Measurements from ENCODE around the gene NKAIN2. TPM values are rescaled to one million over a fixed set of nuclear protein-coding genes. Genes with fewer than 3 reads are reported as not detected.

NKAIN2 gene
- total RNA-seq, 1 experiment from 2014 or later = 2.2 TPM

GRCh38 chr6:124438546-124439065, 634.9 kb downstream of the NKAIN2 start:
- Histone ChIP-seq H3K27me3 (replicated peaks; ENCODE audit: insufficient read depth, low read depth, low read length, poor library complexity) (no peaks in the 10 kb centered on the region), H3K27ac (ENCODE audit: low read depth, low read length, poor library complexity, severe bottlenecking) (no peak overlapping the region), H3K4me1 (ENCODE audit: insufficient read depth, low read length, poor library complexity, severe bottlenecking) (no peaks in the 10 kb centered on the region), H3K4me3 (ENCODE audit: low read depth, low read length, poor library complexity, severe bottlenecking) (no peak overlapping the region), H3K36me3 (ENCODE audit: insufficient read depth, low read length, poor library complexity, severe bottlenecking) (no peaks in the 10 kb centered on the region), H3K9me3 (ENCODE audit: low read depth, low read length, poor library complexity, severe bottlenecking) (no peaks in the 10 kb centered on the region)
- ChIA-PET CTCF (no interaction called here), POLR2A (ENCODE audit: low non-redundant PET) (no interaction called here)
- no TSS peak for BruUV-seq (replicated peaks)
- TF ChIP-seq EZH2 (IDR thresholded peaks at IDR 0.05; ENCODE audit: borderline replicate concordance, low read depth, low read length, poor library complexity, severe bottlenecking) = no peak
- TF ChIP-seq, protein P1, sequence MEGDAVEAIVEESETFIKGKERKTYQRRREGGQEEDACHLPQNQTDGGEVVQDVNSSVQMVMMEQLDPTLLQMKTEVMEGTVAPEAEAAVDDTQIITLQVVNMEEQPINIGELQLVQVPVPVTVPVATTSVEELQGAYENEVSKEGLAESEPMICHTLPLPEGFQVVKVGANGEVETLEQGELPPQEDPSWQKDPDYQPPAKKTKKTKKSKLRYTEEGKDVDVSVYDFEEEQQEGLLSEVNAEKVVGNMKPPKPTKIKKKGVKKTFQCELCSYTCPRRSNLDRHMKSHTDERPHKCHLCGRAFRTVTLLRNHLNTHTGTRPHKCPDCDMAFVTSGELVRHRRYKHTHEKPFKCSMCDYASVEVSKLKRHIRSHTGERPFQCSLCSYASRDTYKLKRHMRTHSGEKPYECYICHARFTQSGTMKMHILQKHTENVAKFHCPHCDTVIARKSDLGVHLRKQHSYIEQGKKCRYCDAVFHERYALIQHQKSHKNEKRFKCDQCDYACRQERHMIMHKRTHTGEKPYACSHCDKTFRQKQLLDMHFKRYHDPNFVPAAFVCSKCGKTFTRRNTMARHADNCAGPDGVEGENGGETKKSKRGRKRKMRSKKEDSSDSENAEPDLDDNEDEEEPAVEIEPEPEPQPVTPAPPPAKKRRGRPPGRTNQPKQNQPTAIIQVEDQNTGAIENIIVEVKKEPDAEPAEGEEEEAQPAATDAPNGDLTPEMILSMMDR (conservative IDR thresholded peaks at IDR 0.05; ENCODE audit: low read depth, low read length) = no peak
- DNase-seq (ENCODE audit: low spot score) = no peak
- intact Hi-C loops (cut with micrococcal nuclease; ENCODE audit: unreplicated experiment) = no loop called here

DNA sequence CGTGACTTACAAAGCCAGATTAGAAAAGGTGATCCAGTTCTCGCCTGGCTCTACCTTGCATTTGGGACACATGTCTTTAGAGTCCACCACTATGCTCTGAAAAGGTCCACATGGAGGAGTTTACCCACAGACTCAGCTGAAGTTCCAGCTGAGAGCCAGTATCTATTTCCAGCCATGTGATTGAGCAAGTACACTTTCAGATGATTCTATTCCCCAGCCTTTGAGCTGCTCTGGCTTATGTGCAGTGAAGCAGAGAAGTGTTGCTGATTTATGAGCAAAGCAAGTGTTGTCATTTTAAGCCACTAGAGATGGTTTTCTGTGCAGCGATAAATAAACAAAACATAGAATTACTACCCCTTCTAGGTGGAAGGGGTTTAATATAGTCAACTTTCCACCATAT, 637.8 kb downstream of the NKAIN2 start:
- no peak overlapping the region for H3K4me3 ChIP-seq (ENCODE audit: low read depth, low read length, poor library complexity, severe bottlenecking)
- H3K4me1 ChIP-seq (ENCODE audit: insufficient read depth, low read length, poor library complexity, severe bottlenecking) = no peaks in the 10 kb centered on the region
- POLR2A ChIA-PET (ENCODE audit: low non-redundant PET) = no interaction called here
- CTCF ChIA-PET = no interaction called here
- intact Hi-C loops (cut with micrococcal nuclease; ENCODE audit: unreplicated experiment) = no loop called here
- DNase-seq (ENCODE audit: low spot score) = no peak
- H3K9me3 ChIP-seq (ENCODE audit: low read depth, low read length, poor library complexity, severe bottlenecking) = no peaks in the 10 kb centered on the region
- H3K27me3 ChIP-seq (replicated peaks; ENCODE audit: insufficient read depth, low read depth, low read length, poor library complexity) = no peaks in the 10 kb centered on the region
- TF ChIP-seq, protein P1 (conservative IDR thresholded peaks at IDR 0.05; ENCODE audit: low read depth, low read length) = no peak
- no peak for TF ChIP-seq EZH2 (IDR thresholded peaks at IDR 0.05; ENCODE audit: borderline replicate concordance, low read depth, low read length, poor library complexity, severe bottlenecking)
- H3K27ac ChIP-seq (ENCODE audit: low read depth, low read length, poor library complexity, severe bottlenecking) = no peak overlapping the region
- BruUV-seq (replicated peaks) = no TSS peak
- no peaks in the 10 kb centered on the region for H3K36me3 ChIP-seq (ENCODE audit: insufficient read depth, low read length, poor library complexity, severe bottlenecking)

DNA sequence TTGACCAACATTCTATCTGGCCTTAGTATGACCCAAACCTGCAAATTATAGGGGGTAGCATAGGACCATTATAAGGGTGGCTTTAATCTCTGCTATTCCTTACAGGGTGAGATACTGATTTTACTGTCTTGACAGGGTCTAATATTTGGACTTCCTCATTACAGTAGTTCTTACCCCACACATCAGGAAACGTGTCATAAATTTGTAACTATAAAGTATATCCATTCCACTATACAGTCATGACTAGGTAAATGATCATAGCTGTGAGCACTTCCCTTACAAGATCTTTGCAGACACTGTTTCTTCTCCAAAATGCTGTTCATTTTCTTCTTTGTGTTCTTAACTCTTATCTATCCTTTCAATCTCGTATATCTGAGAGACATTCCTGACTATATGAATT, 639.9 kb downstream of the NKAIN2 start:
- H3K4me1 ChIP-seq (ENCODE audit: insufficient read depth, low read length, poor library complexity, severe bottlenecking) = no peaks in the 10 kb centered on the region
- no peak overlapping the region for H3K27ac ChIP-seq (ENCODE audit: low read depth, low read length, poor library complexity, severe bottlenecking)
- ChIA-PET POLR2A (ENCODE audit: low non-redundant PET) (no interaction called here), CTCF (no interaction called here)
- DNase-seq (ENCODE audit: low spot score) = no peak
- no peaks in the 10 kb centered on the region for H3K27me3 ChIP-seq (replicated peaks; ENCODE audit: insufficient read depth, low read depth, low read length, poor library complexity)
- intact Hi-C loops (cut with micrococcal nuclease; ENCODE audit: unreplicated experiment) = no loop called here
- no peaks in the 10 kb centered on the region for H3K9me3 ChIP-seq (ENCODE audit: low read depth, low read length, poor library complexity, severe bottlenecking)
- TF ChIP-seq EZH2 (IDR thresholded peaks at IDR 0.05; ENCODE audit: borderline replicate concordance, low read depth, low read length, poor library complexity, severe bottlenecking) = no peak
- TF ChIP-seq, protein P1 (conservative IDR thresholded peaks at IDR 0.05; ENCODE audit: low read depth, low read length) = no peak
- no TSS peak for BruUV-seq (replicated peaks)
- no peaks in the 10 kb centered on the region for H3K36me3 ChIP-seq (ENCODE audit: insufficient read depth, low read length, poor library complexity, severe bottlenecking)
- H3K4me3 ChIP-seq (ENCODE audit: low read depth, low read length, poor library complexity, severe bottlenecking) = no peak overlapping the region
